GM12892 (cell line): Measurements from ENCODE around the gene MSANTD4.

Source experiments
- POLR2A ChIP-seq: IDR thresholded peaks from 2 replicates; pipeline ENCODE4 v1.6.1; 2011; ENCODE audit warnings: low read depth, low read length, control low read depth
- POLR2AphosphoS5 ChIP-seq: IDR thresholded peaks from 2 replicates; pipeline ENCODE4 v1.6.1; 2011; ENCODE audit warnings: low read depth, low read length, control low read depth
- TAF1 ChIP-seq: IDR thresholded peaks from 2 replicates; pipeline ENCODE4 v1.6.1; 2011; ENCODE audit warnings: low read depth, mild to moderate bottlenecking, control low read depth, low read length, borderline replicate concordance

DNA sequence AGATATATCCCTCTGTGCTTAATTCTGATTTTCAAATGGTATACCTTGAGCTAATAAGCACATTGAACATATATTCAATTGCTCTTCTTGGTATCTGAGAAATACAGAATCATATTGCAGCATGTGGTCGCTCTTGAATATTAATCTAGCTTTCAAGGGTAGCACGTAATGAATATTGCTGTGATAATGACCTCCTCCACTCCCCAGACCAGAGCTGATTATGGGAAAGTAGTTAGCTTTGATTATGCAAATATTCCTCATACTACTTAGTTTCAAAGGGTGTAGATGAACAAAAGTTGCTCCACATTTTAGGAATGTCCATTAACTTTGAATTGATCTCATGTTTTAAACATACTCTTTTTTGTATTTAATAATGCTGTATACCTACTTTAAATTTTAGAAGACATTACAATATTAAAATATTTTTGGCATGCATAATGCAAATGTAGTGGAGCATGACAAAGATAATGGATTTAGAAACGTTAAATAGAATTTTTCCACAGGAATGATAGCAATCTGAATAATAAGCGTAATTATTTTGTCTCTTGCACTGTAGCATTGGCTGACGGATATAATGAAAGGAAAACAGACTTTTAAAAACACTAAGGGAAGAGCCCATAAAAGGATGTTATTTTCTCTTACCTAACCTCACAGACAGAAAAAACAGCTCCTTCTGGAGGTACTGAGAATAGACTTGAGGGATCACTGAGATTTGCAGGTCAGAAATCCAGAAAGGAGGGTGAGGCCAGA, 27.9 kb upstream of the MSANTD4 start:
- TF ChIP-seq POLR2A (no peak), POLR2AphosphoS5 (no peak), TAF1 (no peak)
